Activated T-cell treated with anti-CD3 and anti-CD28 coated beads for 1 hour (primary cell): ENCODE data around the gene ADARB1.

Experiments used
- DNase-seq: peaks from one replicate; pipeline ENCODE4 v3.0.0-alpha.2; 2020; ENCODE audit warnings: low read depth

Gene ADARB1

GRCh38 chr21:45095505-45095904, 21.1 kb downstream of the ADARB1 start:
- no peak for DNase-seq

GRCh38 chr21:45096217-45096616, 21.8 kb downstream of the ADARB1 start:
- DNase-seq = no peak

GRCh38 chr21:45097827-45098387, 23.5 kb downstream of the ADARB1 start:
- DNase-seq = no peak

- no peak for DNase-seq
Observed at GRCh38 chr21:45098867-45099266, 24.5 kb downstream of the ADARB1 start.

- DNase-seq = no peak
Observed at GRCh38 chr21:45099571-45099970, 25.2 kb downstream of the ADARB1 start.

- no peak for DNase-seq
Observed at GRCh38 chr21:45100866-45101265, 26.5 kb downstream of the ADARB1 start.

- no peak for DNase-seq
Observed at GRCh38 chr21:45102391-45102932, 28.1 kb downstream of the ADARB1 start.

- DNase-seq = no peak
Observed at GRCh38 chr21:45103971-45104520, 29.7 kb downstream of the ADARB1 start.

- DNase-seq = no peak
Observed at GRCh38 chr21:45104560-45104959, 30.2 kb downstream of the ADARB1 start.

- DNase-seq = no peak
Observed at GRCh38 chr21:45105906-45106485, 31.6 kb downstream of the ADARB1 start.

GRCh38 chr21:45108034-45108790, 33.8 kb downstream of the ADARB1 start:
- no peak for DNase-seq

- no peak for DNase-seq
Observed at GRCh38 chr21:45108808-45109781, 34.7 kb downstream of the ADARB1 start.

GRCh38 chr21:45109831-45110492, 35.6 kb downstream of the ADARB1 start:
- DNase-seq = peak; percentile 14

GRCh38 chr21:45110873-45111624, 36.7 kb downstream of the ADARB1 start:
- DNase-seq = no peak

- no peak for DNase-seq
Observed at GRCh38 chr21:45111703-45112102, 37.3 kb downstream of the ADARB1 start.

- no peak for DNase-seq
Observed at GRCh38 chr21:45112371-45112770, 38.0 kb downstream of the ADARB1 start.

- DNase-seq = no peak
Observed at GRCh38 chr21:45113543-45113942, 39.2 kb downstream of the ADARB1 start.

GRCh38 chr21:45114072-45114471, 39.7 kb downstream of the ADARB1 start:
- no peak for DNase-seq

GRCh38 chr21:45114475-45114874, 40.1 kb downstream of the ADARB1 start:
- no peak for DNase-seq

- no peak for DNase-seq
Observed at GRCh38 chr21:45115141-45115540, 40.8 kb downstream of the ADARB1 start.
